MM.1S (cell line): ENCODE data around the gene XPC.

Experiments used
- EZH2phosphoT487 ChIP-seq: fragments of 300-600 bp; sonication (generic); IDR thresholded peaks from 2 replicates; pipeline ENCODE4 v1.6.1; 2018; ENCODE audit warnings: antibody characterized with exemption, low read length
- TF ChIP-seq, protein P1 (sequence below): fragments of 300-600 bp; sonication (generic); IDR thresholded peaks from 2 replicates; pipeline ENCODE4 v1.5.1; 2016; ENCODE audit warnings: antibody characterized with exemption, low read length, mixed read lengths

DNA sequence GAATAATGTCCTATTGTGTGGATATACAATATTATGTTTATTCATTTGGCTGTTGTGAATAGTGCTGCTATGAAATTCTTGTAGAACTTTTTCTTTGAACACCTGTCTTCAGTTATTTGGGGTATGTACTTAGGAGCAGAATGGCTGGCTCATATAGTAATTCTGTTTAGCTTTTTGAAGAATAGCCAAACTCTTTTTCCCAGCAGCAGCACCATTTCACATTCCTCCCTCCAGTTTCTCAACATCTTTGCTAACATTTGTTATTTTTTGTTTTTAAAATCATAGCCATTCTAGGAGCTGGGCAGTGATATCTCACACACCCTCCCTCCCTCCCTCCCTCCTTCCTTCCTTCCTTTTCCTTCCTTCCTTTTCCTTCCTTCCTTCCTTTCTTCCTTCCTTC, 40.0 kb upstream of the XPC start:
- TF ChIP-seq, protein P1, sequence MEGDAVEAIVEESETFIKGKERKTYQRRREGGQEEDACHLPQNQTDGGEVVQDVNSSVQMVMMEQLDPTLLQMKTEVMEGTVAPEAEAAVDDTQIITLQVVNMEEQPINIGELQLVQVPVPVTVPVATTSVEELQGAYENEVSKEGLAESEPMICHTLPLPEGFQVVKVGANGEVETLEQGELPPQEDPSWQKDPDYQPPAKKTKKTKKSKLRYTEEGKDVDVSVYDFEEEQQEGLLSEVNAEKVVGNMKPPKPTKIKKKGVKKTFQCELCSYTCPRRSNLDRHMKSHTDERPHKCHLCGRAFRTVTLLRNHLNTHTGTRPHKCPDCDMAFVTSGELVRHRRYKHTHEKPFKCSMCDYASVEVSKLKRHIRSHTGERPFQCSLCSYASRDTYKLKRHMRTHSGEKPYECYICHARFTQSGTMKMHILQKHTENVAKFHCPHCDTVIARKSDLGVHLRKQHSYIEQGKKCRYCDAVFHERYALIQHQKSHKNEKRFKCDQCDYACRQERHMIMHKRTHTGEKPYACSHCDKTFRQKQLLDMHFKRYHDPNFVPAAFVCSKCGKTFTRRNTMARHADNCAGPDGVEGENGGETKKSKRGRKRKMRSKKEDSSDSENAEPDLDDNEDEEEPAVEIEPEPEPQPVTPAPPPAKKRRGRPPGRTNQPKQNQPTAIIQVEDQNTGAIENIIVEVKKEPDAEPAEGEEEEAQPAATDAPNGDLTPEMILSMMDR: no peak
- TF ChIP-seq EZH2phosphoT487: no peak
